ENCODE results near the gene TPRN. TPM values are rescaled to one million over a fixed set of nuclear protein-coding genes. Genes with fewer than 3 reads are reported as not detected.

TPRN gene
- total RNA-seq, 1 donor from 2014 or later, result 15.1 TPM

- H3K27ac Mint-ChIP-seq, result peak overlapping the region; percentile 91
- H3K4me1 Mint-ChIP-seq, result peaks cover 22% of the 10 kb centered on the region
- no peaks in the 10 kb centered on the region for H3K9me3 Mint-ChIP-seq
- no peak for DNase-seq
- H3K27me3 Mint-ChIP-seq, result no peaks in the 10 kb centered on the region
- intact Hi-C loops (cut with micrococcal nuclease), result loop anchor here (1.0 to 2.0 kb wide), 4 partner anchors 12 to 49 kb away; partner anchors contain the start of genes NDOR1, TMEM203 and TPRN
- peaks cover 34% of the 10 kb centered on the region for H3K36me3 Mint-ChIP-seq (ENCODE audit: low read depth)
- peak overlapping the region; percentile 91 for H3K4me3 Mint-ChIP-seq
Measured at GRCh38 chr9:137188086-137188489, 12.5 kb downstream of the TPRN start.

- no peaks in the 10 kb centered on the region for H3K9me3 Mint-ChIP-seq
- peak overlapping the region; percentile 91 for H3K4me3 Mint-ChIP-seq
- H3K4me1 Mint-ChIP-seq, result peaks cover 22% of the 10 kb centered on the region
- peak overlapping the region; percentile 91 for H3K27ac Mint-ChIP-seq
- intact Hi-C loops (cut with micrococcal nuclease), result no loop called here
- H3K36me3 Mint-ChIP-seq (ENCODE audit: low read depth), result peaks cover 34% of the 10 kb centered on the region
- DNase-seq, result no peak
- H3K27me3 Mint-ChIP-seq, result no peaks in the 10 kb centered on the region
Measured at GRCh38 chr9:137187386-137187785, 13.2 kb downstream of the TPRN start.

- H3K27me3 Mint-ChIP-seq, result no peaks in the 10 kb centered on the region
- peaks cover 36% of the 10 kb centered on the region for H3K36me3 Mint-ChIP-seq (ENCODE audit: low read depth)
- peaks cover 22% of the 10 kb centered on the region for H3K4me1 Mint-ChIP-seq
- intact Hi-C loops (cut with micrococcal nuclease), result no loop called here
- DNase-seq, result no peak
- no peak overlapping the region for H3K27ac Mint-ChIP-seq
- no peaks in the 10 kb centered on the region for H3K9me3 Mint-ChIP-seq
- H3K4me3 Mint-ChIP-seq, result peak overlapping the region; percentile 91
Measured at GRCh38 chr9:137186385-137186784, 14.2 kb downstream of the TPRN start.

GRCh38 chr9:137185921-137186320, 14.6 kb downstream of the TPRN start:
- Mint-ChIP-seq H3K4me1 (peaks cover 22% of the 10 kb centered on the region), H3K4me3 (no peak overlapping the region), H3K9me3 (no peaks in the 10 kb centered on the region), H3K36me3 (ENCODE audit: low read depth) (peaks cover 34% of the 10 kb centered on the region), H3K27me3 (no peaks in the 10 kb centered on the region), H3K27ac (no peak overlapping the region)
- intact Hi-C loops (cut with micrococcal nuclease), result no loop called here
- DNase-seq, result no peak

GRCh38 chr9:137184881-137185660, 15.5 kb downstream of the TPRN start:
- intact Hi-C loops (cut with micrococcal nuclease), result no loop called here
- Mint-ChIP-seq H3K36me3 (ENCODE audit: low read depth) (peaks cover 30% of the 10 kb centered on the region), H3K27ac (no peak overlapping the region), H3K27me3 (no peaks in the 10 kb centered on the region), H3K9me3 (no peaks in the 10 kb centered on the region), H3K4me3 (no peak overlapping the region), H3K4me1 (peaks cover 22% of the 10 kb centered on the region)
- DNase-seq, result no peak

- no peaks in the 10 kb centered on the region for H3K27me3 Mint-ChIP-seq
- H3K4me1 Mint-ChIP-seq, result peaks cover 18% of the 10 kb centered on the region
- no peak overlapping the region for H3K4me3 Mint-ChIP-seq
- intact Hi-C loops (cut with micrococcal nuclease), result no loop called here
- H3K27ac Mint-ChIP-seq, result no peak overlapping the region
- H3K9me3 Mint-ChIP-seq, result no peaks in the 10 kb centered on the region
- H3K36me3 Mint-ChIP-seq (ENCODE audit: low read depth), result peaks cover 31% of the 10 kb centered on the region
- no peak for DNase-seq
Measured at GRCh38 chr9:137183980-137184595, 16.5 kb downstream of the TPRN start.

GRCh38 chr9:137182836-137183235, 17.7 kb downstream of the TPRN start:
- no peak for DNase-seq
- Mint-ChIP-seq H3K27ac (no peak overlapping the region), H3K4me1 (peaks cover 15% of the 10 kb centered on the region), H3K36me3 (ENCODE audit: low read depth) (peaks cover 27% of the 10 kb centered on the region), H3K9me3 (no peaks in the 10 kb centered on the region), H3K27me3 (no peaks in the 10 kb centered on the region), H3K4me3 (no peak overlapping the region)
- intact Hi-C loops (cut with micrococcal nuclease), result no loop called here

GRCh38 chr9:137181680-137182079, 18.9 kb downstream of the TPRN start:
- intact Hi-C loops (cut with micrococcal nuclease), result no loop called here
- H3K27me3 Mint-ChIP-seq, result no peaks in the 10 kb centered on the region
- H3K4me1 Mint-ChIP-seq, result peaks cover 5% of the 10 kb centered on the region
- H3K9me3 Mint-ChIP-seq, result no peaks in the 10 kb centered on the region
- H3K4me3 Mint-ChIP-seq, result no peak overlapping the region
- DNase-seq, result no peak
- no peak overlapping the region for H3K27ac Mint-ChIP-seq
- peaks cover 26% of the 10 kb centered on the region for H3K36me3 Mint-ChIP-seq (ENCODE audit: low read depth)

- no peak overlapping the region for H3K4me3 Mint-ChIP-seq
- intact Hi-C loops (cut with micrococcal nuclease), result no loop called here
- peaks cover 3% of the 10 kb centered on the region for H3K4me1 Mint-ChIP-seq
- peaks cover 26% of the 10 kb centered on the region for H3K36me3 Mint-ChIP-seq (ENCODE audit: low read depth)
- no peaks in the 10 kb centered on the region for H3K9me3 Mint-ChIP-seq
- H3K27me3 Mint-ChIP-seq, result no peaks in the 10 kb centered on the region
- no peak for DNase-seq
- H3K27ac Mint-ChIP-seq, result no peak overlapping the region
Measured at GRCh38 chr9:137180491-137180890, 20.1 kb downstream of the TPRN start.

- H3K36me3 Mint-ChIP-seq (ENCODE audit: low read depth), result peaks cover 26% of the 10 kb centered on the region
- H3K4me1 Mint-ChIP-seq, result peaks cover 3% of the 10 kb centered on the region
- no peak overlapping the region for H3K27ac Mint-ChIP-seq
- intact Hi-C loops (cut with micrococcal nuclease), result loop anchor here (10.0 kb wide), 1 partner anchor 135 kb away; the partner anchor contains the start of gene NPDC1
- no peaks in the 10 kb centered on the region for H3K27me3 Mint-ChIP-seq
- no peak for DNase-seq
- no peaks in the 10 kb centered on the region for H3K9me3 Mint-ChIP-seq
- no peak overlapping the region for H3K4me3 Mint-ChIP-seq
Measured at GRCh38 chr9:137179761-137180160, 20.8 kb downstream of the TPRN start.

GRCh38 chr9:137178939-137179630, 21.5 kb downstream of the TPRN start:
- Mint-ChIP-seq H3K36me3 (ENCODE audit: low read depth) (peaks cover 21% of the 10 kb centered on the region), H3K9me3 (no peaks in the 10 kb centered on the region), H3K4me3 (no peak overlapping the region), H3K4me1 (peaks cover 2% of the 10 kb centered on the region), H3K27me3 (no peaks in the 10 kb centered on the region), H3K27ac (no peak overlapping the region)
- DNase-seq, result no peak
- intact Hi-C loops (cut with micrococcal nuclease), result loop anchor here (10.0 kb wide), 1 partner anchor 134 kb away; the partner anchor contains the start of gene NPDC1

- DNase-seq, result no peak
- intact Hi-C loops (cut with micrococcal nuclease), result loop anchor here (10.0 kb wide), 1 partner anchor 134 kb away; the partner anchor contains the start of gene NPDC1
- no peaks in the 10 kb centered on the region for H3K4me1 Mint-ChIP-seq
- H3K27ac Mint-ChIP-seq, result no peak overlapping the region
- peaks cover 17% of the 10 kb centered on the region for H3K36me3 Mint-ChIP-seq (ENCODE audit: low read depth)
- H3K27me3 Mint-ChIP-seq, result peaks cover 2% of the 10 kb centered on the region
- no peaks in the 10 kb centered on the region for H3K9me3 Mint-ChIP-seq
- H3K4me3 Mint-ChIP-seq, result no peak overlapping the region
Measured at GRCh38 chr9:137178201-137178938, 22.2 kb downstream of the TPRN start.
